K562 (cell line): ENCODE data around the gene SP2. TPM values are rescaled to one million over a fixed set of nuclear protein-coding genes. Genes with fewer than 3 reads are reported as not detected.

ENCODE experiments used
- BHLHE40 ChIP-seq: IDR thresholded peaks from 2 replicates; pipeline ENCODE4 v1.6.1; 2011; ENCODE audit warnings: low read length, improper control_type of control experiment
- CLOCK ChIP-seq: fragments of 250-450 bp; sonication (Bioruptor Pico); IDR thresholded peaks from 2 replicates; pipeline ENCODE4 v1.4.0; 2020; ENCODE audit warnings: mild to moderate bottlenecking, moderate library complexity, borderline replicate concordance
- CTCF ChIP-seq, 3 experiments: IDR thresholded peaks in 2 of 3; conservative IDR thresholded peaks in 1 of 3; 2 replicates each; pipeline ENCODE4 v1.5.1; 2011 to 2012; ENCODE audit warnings: low read length in 3 of 3, mild to moderate bottlenecking in 3 of 3, control low read depth in 2 of 3, improper control_type of control experiment in 1 of 3, inconsistent platforms in 1 of 3, low read depth in 1 of 3, mixed read lengths in 1 of 3, moderate library complexity in 1 of 3; ENCODE audit not compliant: insufficient read depth in 2 of 3
- ETS2 ChIP-seq: IDR thresholded peaks from 2 replicates; pipeline ENCODE4 v1.6.1; 2016; ENCODE audit warnings: borderline replicate concordance, missing genetic modification characterization, mild to moderate bottlenecking, moderate library complexity, missing compliant biosample characterization; ENCODE audit not compliant: poor library complexity, severe bottlenecking
- FOXJ3 ChIP-seq: sonication (generic); formaldehyde crosslinking; IDR thresholded peaks from 2 replicates; pipeline ENCODE4 v1.4.0; 2020; ENCODE audit warnings: mild to moderate bottlenecking, missing genetic modification reagents
- GATAD2A ChIP-seq: fragments of 450-650 bp; IDR thresholded peaks from 2 replicates; pipeline ENCODE4 v1.6.1; 2017
- GTF2E2 ChIP-seq: fragments of 200-800 bp; sonication (Bioruptor generic); IDR thresholded peaks from 2 replicates; pipeline ENCODE4 v1.6.1; 2016; ENCODE audit warnings: missing genetic modification characterization, missing compliant biosample characterization
- ID3 ChIP-seq, 2 experiments: fragments of 250-450 bp in 1 of 2; fragments of 450-650 bp in 1 of 2; sonication (Bioruptor Pico) in 1 of 2; IDR thresholded peaks; 2 replicates each; pipeline versions ENCODE4 v1.6.1 to v1.8.0; 2016 to 2021; ENCODE audit warnings: mild to moderate bottlenecking in 2 of 2, moderate library complexity in 2 of 2, missing compliant biosample characterization in 1 of 2, missing genetic modification characterization in 1 of 2
- IRF9 ChIP-seq: fragments of 450-650 bp; IDR thresholded peaks from 2 replicates; pipeline ENCODE4 v1.6.1; 2016; ENCODE audit warnings: missing biosample characterization, missing genetic modification characterization
- LEF1 ChIP-seq: fragments of 450-650 bp; IDR thresholded peaks from 2 replicates; pipeline ENCODE4 v1.6.1; 2016; ENCODE audit warnings: mild to moderate bottlenecking
- MAX ChIP-seq: sonication (generic); formaldehyde crosslinking; IDR thresholded peaks from 2 replicates; pipeline ENCODE4 v1.9.0; 2022; ENCODE audit warnings: mild to moderate bottlenecking, missing genetic modification reagents
- MEIS2 ChIP-seq: fragments of 450-650 bp; IDR thresholded peaks from 2 replicates; pipeline ENCODE4 v1.6.1; 2014; ENCODE audit warnings: mild to moderate bottlenecking; ENCODE audit not compliant: partially characterized antibody
- PHF8 ChIP-seq: fragments of 200-600 bp; sonication (generic); IDR thresholded peaks from 2 replicates; pipeline ENCODE4 v1.6.1; 2012; ENCODE audit warnings: mixed run types, mild to moderate bottlenecking, inconsistent platforms, low read length, moderate library complexity, borderline replicate concordance
- PHTF2 ChIP-seq: fragments of 250-450 bp; sonication (Bioruptor Pico); IDR thresholded peaks from 2 replicates; pipeline ENCODE4 v1.5.0; 2021; ENCODE audit warnings: mild to moderate bottlenecking
- PPARD ChIP-seq: fragments of 250-450 bp; sonication (Bioruptor Pico); IDR thresholded peaks from 2 replicates; pipeline ENCODE4 v1.8.0; 2022; ENCODE audit warnings: inconsistent platforms, mild to moderate bottlenecking, moderate library complexity
- RBFOX2 ChIP-seq: fragments of 200-400 bp; formaldehyde crosslinking; IDR thresholded peaks from 2 replicates; pipeline ENCODE4 v1.6.1; 2017; ENCODE audit warnings: low read depth, mild to moderate bottlenecking, low read length, moderate library complexity
- SAP30 ChIP-seq: fragments of 200-600 bp; sonication (generic); IDR thresholded peaks from 2 replicates; pipeline ENCODE4 v1.6.1; 2012; ENCODE audit warnings: borderline replicate concordance, low read depth, mild to moderate bottlenecking, moderate library complexity, low read length, control low read depth, inconsistent platforms; ENCODE audit not compliant: insufficient read depth, poor library complexity, severe bottlenecking
- SMC3 ChIP-seq: conservative IDR thresholded peaks from 2 replicates; pipeline ENCODE4 v1.6.1; 2011; ENCODE audit warnings: low read depth, low read length, improper control_type of control experiment; ENCODE audit not compliant: insufficient read depth
- ZNF444 ChIP-seq: fragments of 250-450 bp; sonication (Bioruptor Pico); IDR thresholded peaks from 2 replicates; pipeline ENCODE4 v1.4.0; 2020; ENCODE audit warnings: mild to moderate bottlenecking, moderate library complexity
- polyA plus RNA-seq, 8 experiments: library from polyadenylated mRNA; depleted of rRNA in 4 of 8; stranded (reverse) in 5 of 8; unstranded in 3 of 8; fragments of >200 nt; fragmentation: Nextera tagmentation in 2 of 8; fragmentation: Illumina TruSeq in 1 of 8; extraction: Ambion mirVana in 2 of 8; extraction: Trizol in 1 of 8; gene quantifications; 2 replicates each; pipeline versions ENCODE4 v1.2.1 to v1.2.3, GENCODE V29; 2011 to 2014; ENCODE audit warnings: inconsistent platforms in 1 of 8, missing spikeins in 1 of 8
- total RNA-seq, 7 experiments: library from RNA; depleted of rRNA in 6 of 7; stranded (reverse); fragments of >200 nt in 6 of 7; fragmentation: Illumina TruSeq in 2 of 7; extraction: Trizol in 2 of 7; gene quantifications; 2 replicates each; pipeline versions ENCODE4 v1.2.1 to v1.2.3, GENCODE V29; 2011 to 2021; ENCODE audit warnings: low replicate concordance in 1 of 7

The SP2 gene
- total and polyA plus RNA-seq, 9 of the 15 experiments (the other 6 are each of a cell fraction or from before 2014, with no cell fraction given): 0.77 to 22.3 (median 2.3) TPM

- peak; percentile 95 to 97 (median 96) for TF ChIP-seq CTCF (IDR thresholded peaks at IDR 0.05 in 2 of 3, conservative IDR thresholded peaks at IDR 0.05 in 1 of 3; ENCODE audit: insufficient read depth in 2 of 3, low read depth in 1 of 3, low read length in 3 of 3)
- peak; percentile 77 for TF ChIP-seq SMC3
- no peak for TF ChIP-seq ETS2 (tag)
- TF ChIP-seq BHLHE40: no peak
- TF ChIP-seq PPARD: no peak
- TF ChIP-seq MEIS2: no peak
- no peak for TF ChIP-seq GATAD2A
- no peak for TF ChIP-seq FOXJ3 (CRISPR knock-in tag)
- no peak for TF ChIP-seq CLOCK (CRISPR knock-in tag)
- TF ChIP-seq PHF8: no peak; the same call in 1 of the 2 replicates
- no peak for TF ChIP-seq GTF2E2
- TF ChIP-seq SAP30: no peak
- TF ChIP-seq IRF9 (tag): no peak
- no peak for TF ChIP-seq ID3 (CRISPR knock-in tag; IDR thresholded peaks at IDR 0.05)
- no peak for TF ChIP-seq ID3 (tag; IDR thresholded peaks at IDR 0.05)
- no peak for TF ChIP-seq RBFOX2
- no peak for TF ChIP-seq MAX
- no peak for TF ChIP-seq LEF1
- TF ChIP-seq PHTF2 (CRISPR knock-in tag): no peak
- no peak for TF ChIP-seq ZNF444 (CRISPR knock-in tag)
Observed at GRCh38 chr17:47949197-47949759, 53.2 kb downstream of the SP2 start (continued).
